ENCODE data around the gene ARL15.

DNA sequence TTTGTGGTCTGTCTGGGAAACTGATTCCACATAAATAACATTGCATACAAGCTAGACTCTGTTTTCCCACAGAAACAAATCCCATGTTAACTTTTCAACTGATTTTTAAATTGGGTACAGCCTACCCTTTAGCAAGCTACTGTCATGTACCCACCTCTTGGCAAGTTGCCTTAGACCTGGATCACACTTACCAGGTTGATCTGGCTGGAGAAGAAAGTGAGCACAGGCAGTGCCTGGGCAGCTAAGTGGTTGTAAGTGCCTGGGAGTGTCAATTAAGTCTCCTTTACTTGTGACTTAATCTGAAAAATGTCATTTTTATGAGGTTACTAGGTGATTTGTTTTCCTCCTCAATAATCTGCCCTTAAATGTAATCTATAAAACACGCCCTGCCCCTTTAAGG is 336.4 kb downstream of the ARL15 start:
- TF ChIP-seq, protein P1, sequence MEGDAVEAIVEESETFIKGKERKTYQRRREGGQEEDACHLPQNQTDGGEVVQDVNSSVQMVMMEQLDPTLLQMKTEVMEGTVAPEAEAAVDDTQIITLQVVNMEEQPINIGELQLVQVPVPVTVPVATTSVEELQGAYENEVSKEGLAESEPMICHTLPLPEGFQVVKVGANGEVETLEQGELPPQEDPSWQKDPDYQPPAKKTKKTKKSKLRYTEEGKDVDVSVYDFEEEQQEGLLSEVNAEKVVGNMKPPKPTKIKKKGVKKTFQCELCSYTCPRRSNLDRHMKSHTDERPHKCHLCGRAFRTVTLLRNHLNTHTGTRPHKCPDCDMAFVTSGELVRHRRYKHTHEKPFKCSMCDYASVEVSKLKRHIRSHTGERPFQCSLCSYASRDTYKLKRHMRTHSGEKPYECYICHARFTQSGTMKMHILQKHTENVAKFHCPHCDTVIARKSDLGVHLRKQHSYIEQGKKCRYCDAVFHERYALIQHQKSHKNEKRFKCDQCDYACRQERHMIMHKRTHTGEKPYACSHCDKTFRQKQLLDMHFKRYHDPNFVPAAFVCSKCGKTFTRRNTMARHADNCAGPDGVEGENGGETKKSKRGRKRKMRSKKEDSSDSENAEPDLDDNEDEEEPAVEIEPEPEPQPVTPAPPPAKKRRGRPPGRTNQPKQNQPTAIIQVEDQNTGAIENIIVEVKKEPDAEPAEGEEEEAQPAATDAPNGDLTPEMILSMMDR (IDR thresholded peaks at IDR 0.05), result no peak
- TF ChIP-seq POLR2A (IDR thresholded peaks at IDR 0.05), result no peak

All from esophagus squamous epithelium (tissue), 4 donors.